ENCODE measurements around the gene MRM3.
"Not testable (repeated sequence)": the region's sequence is repeated elsewhere in the genome, so short reads cannot be mapped to it uniquely, and the experiment has no call there.

MRM3 gene

DNA sequence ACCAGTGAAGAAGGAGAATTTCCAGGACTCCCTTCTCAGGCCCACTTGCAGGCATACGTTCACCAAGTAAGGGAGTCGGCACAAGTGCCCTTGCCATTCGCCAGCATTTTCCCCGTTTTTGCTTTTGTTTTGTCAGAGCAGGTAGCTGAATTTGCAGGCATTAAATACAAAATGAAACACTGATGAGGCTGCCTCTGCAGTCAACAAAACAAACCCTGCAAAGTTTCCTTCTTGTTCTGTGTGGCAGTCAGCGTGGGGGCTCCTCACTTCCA lies 7.9 kb upstream of the MRM3 start:
- no peak overlapping the region for H3K4me3 ChIP-seq (ENCODE audit: low read length)
- H3K4me2 ChIP-seq (ENCODE audit: low read length): no peak overlapping the region
- TF ChIP-seq, protein P1, sequence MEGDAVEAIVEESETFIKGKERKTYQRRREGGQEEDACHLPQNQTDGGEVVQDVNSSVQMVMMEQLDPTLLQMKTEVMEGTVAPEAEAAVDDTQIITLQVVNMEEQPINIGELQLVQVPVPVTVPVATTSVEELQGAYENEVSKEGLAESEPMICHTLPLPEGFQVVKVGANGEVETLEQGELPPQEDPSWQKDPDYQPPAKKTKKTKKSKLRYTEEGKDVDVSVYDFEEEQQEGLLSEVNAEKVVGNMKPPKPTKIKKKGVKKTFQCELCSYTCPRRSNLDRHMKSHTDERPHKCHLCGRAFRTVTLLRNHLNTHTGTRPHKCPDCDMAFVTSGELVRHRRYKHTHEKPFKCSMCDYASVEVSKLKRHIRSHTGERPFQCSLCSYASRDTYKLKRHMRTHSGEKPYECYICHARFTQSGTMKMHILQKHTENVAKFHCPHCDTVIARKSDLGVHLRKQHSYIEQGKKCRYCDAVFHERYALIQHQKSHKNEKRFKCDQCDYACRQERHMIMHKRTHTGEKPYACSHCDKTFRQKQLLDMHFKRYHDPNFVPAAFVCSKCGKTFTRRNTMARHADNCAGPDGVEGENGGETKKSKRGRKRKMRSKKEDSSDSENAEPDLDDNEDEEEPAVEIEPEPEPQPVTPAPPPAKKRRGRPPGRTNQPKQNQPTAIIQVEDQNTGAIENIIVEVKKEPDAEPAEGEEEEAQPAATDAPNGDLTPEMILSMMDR (IDR thresholded peaks at IDR 0.05; ENCODE audit: low read depth, low read length): no peak
- TF ChIP-seq EZH2phosphoT487 (IDR thresholded peaks at IDR 0.05; ENCODE audit: low read depth): no peak
- H2AFZ ChIP-seq (ENCODE audit: low read depth, low read length): no peak overlapping the region
- no peaks in the 10 kb centered on the region for H4K20me1 ChIP-seq (ENCODE audit: insufficient read depth, low read length)
- H3K9ac ChIP-seq (ENCODE audit: low read length): no peak overlapping the region
- H3K79me2 ChIP-seq (ENCODE audit: low read length): no peaks in the 10 kb centered on the region; the same call in 1 of the 2 replicates
- no peaks in the 10 kb centered on the region for H3K27me3 ChIP-seq (ENCODE audit: low read depth, low read length)
- no peak overlapping the region for H3K27ac ChIP-seq (ENCODE audit: low read length)
- peaks cover 38% of the 10 kb centered on the region for H3K36me3 ChIP-seq (replicated peaks; ENCODE audit: low read depth, low read length)
- H3K4me1 ChIP-seq (ENCODE audit: low read length): no peaks in the 10 kb centered on the region
- no peaks in the 10 kb centered on the region for H3K9me3 ChIP-seq (ENCODE audit: insufficient read depth, low read length)

DNA sequence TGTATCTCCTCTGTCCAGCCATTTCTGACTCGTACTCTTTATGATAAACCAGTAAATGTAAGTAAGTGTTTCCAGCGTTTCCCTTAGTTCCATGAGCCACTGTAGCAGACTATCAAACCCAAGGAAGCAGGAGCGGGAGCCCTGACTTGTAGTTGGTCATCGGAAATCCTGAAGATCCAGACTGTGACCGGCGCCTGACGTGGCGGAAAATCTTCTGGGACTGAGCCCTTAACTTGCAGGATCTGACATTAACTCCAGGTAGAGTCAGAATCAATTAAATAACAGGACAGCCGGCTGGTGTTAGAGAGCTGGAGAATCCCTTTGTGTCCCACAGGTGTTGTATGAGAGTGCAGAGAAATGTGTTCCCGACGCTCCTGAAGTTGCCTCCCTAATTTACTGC lies 4.1 kb upstream of the MRM3 start:
- H3K27me3 ChIP-seq (ENCODE audit: low read depth, low read length): no peaks in the 10 kb centered on the region
- peaks cover 35% of the 10 kb centered on the region for H3K79me2 ChIP-seq (ENCODE audit: low read length)
- no peak overlapping the region for H2AFZ ChIP-seq (ENCODE audit: low read depth, low read length)
- H3K36me3 ChIP-seq (replicated peaks; ENCODE audit: low read depth, low read length): peaks cover 19% of the 10 kb centered on the region
- H3K27ac ChIP-seq (ENCODE audit: low read length): no peak overlapping the region
- no peaks in the 10 kb centered on the region for H3K9me3 ChIP-seq (ENCODE audit: insufficient read depth, low read length)
- H3K9ac ChIP-seq (ENCODE audit: low read length): no peak overlapping the region
- H3K4me2 ChIP-seq (ENCODE audit: low read length): no peak overlapping the region
- peaks cover 2% of the 10 kb centered on the region for H3K4me1 ChIP-seq (ENCODE audit: low read length)
- H4K20me1 ChIP-seq (ENCODE audit: insufficient read depth, low read length): no peaks in the 10 kb centered on the region
- no peak for TF ChIP-seq EZH2phosphoT487 (IDR thresholded peaks at IDR 0.05; ENCODE audit: low read depth)
- TF ChIP-seq, protein P1 (IDR thresholded peaks at IDR 0.05; ENCODE audit: low read depth, low read length): no peak
- no peak overlapping the region for H3K4me3 ChIP-seq (ENCODE audit: low read length)

DNA sequence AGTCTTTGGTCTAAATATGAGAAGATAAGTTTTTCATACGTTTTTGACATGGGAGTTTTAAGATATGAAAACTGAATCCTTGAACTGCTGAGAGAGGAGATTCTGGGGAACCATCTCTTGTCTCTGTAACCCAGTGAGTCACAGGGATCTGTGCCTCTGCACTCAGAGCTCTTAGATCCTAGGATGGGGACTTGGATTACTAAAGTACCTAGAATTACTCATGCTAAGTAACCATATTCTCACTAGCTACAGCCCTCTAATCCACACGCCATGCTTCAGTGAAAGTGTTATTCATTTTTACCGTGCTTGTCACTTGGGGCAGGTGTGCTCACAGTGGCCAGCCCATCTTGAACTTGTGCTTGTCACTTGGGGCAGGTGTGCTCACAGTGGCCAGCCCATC lies 2.0 kb downstream of the MRM3 start:
- H3K79me2 ChIP-seq (ENCODE audit: low read length): peaks cover 63% of the 10 kb centered on the region
- H3K4me3 ChIP-seq (ENCODE audit: low read length): no peak overlapping the region
- H3K9ac ChIP-seq (ENCODE audit: low read length): no peak overlapping the region
- H3K4me1 ChIP-seq (ENCODE audit: low read length): peaks cover 12% of the 10 kb centered on the region
- H3K36me3 ChIP-seq (replicated peaks; ENCODE audit: low read depth, low read length): peaks cover 10% of the 10 kb centered on the region
- H3K27me3 ChIP-seq (ENCODE audit: low read depth, low read length): no peaks in the 10 kb centered on the region
- no peak overlapping the region for H3K4me2 ChIP-seq (ENCODE audit: low read length)
- H2AFZ ChIP-seq (ENCODE audit: low read depth, low read length): no peak overlapping the region
- no peaks in the 10 kb centered on the region for H4K20me1 ChIP-seq (ENCODE audit: insufficient read depth, low read length)
- H3K27ac ChIP-seq (ENCODE audit: low read length): no peak overlapping the region
- H3K9me3 ChIP-seq (ENCODE audit: insufficient read depth, low read length): no peaks in the 10 kb centered on the region
- TF ChIP-seq EZH2phosphoT487 (IDR thresholded peaks at IDR 0.05; ENCODE audit: low read depth): no peak
- TF ChIP-seq, protein P1 (IDR thresholded peaks at IDR 0.05; ENCODE audit: low read depth, low read length): no peak

DNA sequence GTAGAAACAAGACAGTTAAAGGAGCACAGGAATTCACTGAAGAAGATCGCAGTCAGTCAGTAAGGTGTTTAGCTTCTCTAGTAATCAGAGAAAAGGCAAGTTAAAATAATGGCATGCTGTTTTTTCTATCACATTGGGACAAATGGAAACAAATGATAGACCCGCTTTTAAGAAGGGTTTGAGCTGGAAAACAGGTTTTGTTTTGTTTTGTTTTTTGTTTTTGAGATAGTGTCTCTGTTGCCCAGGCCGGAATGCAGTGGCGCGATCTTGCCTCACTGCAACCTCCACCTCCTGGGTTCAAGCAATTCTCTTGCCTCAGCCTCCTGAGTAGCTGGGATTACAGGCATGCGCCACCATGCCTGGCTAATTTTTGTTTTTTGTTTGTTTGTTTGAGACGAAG lies 3.7 kb downstream of the MRM3 start:
- not testable (repeated sequence) for H3K27me3 ChIP-seq (ENCODE audit: low read depth, low read length)
- H3K79me2 ChIP-seq (ENCODE audit: low read length): peaks cover 50% of the 10 kb centered on the region

DNA sequence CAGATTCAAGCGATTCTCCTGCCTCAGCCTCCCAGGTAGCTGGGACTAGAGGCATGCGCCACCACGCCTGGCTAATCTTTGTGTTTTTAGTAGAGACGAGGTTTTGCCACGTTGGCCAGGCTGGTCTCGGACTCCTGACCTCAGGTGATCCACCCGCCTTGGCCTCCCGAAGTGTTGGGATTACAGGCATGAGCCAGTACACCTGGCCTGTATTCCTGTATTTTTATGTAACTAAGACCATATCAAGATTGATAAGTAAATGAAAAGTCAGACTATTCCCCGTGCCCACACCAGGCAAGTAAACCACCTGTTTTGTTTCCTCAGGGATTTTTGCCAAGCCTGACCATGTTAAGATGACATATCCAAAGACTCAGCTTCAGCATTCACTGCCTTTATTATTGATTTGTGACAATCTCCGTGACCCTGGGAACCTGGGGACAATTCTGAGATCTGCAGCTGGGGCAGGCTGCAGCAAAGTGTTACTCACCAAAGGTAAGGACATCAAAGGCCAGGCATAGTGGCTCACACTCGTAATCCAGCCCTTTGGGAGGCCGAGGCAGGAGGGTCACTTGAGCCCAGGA lies 5.6 kb downstream of the MRM3 start:
- no peak overlapping the region for H2AFZ ChIP-seq (ENCODE audit: low read depth, low read length)
- H3K4me2 ChIP-seq (ENCODE audit: low read length): no peak overlapping the region
- no peak for TF ChIP-seq EZH2phosphoT487 (IDR thresholded peaks at IDR 0.05; ENCODE audit: low read depth)
- TF ChIP-seq, protein P1 (IDR thresholded peaks at IDR 0.05; ENCODE audit: low read depth, low read length): no peak
- H3K36me3 ChIP-seq (replicated peaks; ENCODE audit: low read depth, low read length): peaks cover 11% of the 10 kb centered on the region
- H3K9me3 ChIP-seq (ENCODE audit: insufficient read depth, low read length): no peaks in the 10 kb centered on the region
- H3K79me2 ChIP-seq (ENCODE audit: low read length): peaks cover 31% of the 10 kb centered on the region
- H3K27ac ChIP-seq (ENCODE audit: low read length): no peak overlapping the region
- H3K9ac ChIP-seq (ENCODE audit: low read length): no peak overlapping the region
- no peak overlapping the region for H3K4me3 ChIP-seq (ENCODE audit: low read length)
- H4K20me1 ChIP-seq (ENCODE audit: insufficient read depth, low read length): no peaks in the 10 kb centered on the region
- no peaks in the 10 kb centered on the region for H3K27me3 ChIP-seq (ENCODE audit: low read depth, low read length)
- peaks cover 12% of the 10 kb centered on the region for H3K4me1 ChIP-seq (ENCODE audit: low read length)

More for the DNA sequence above, 3.7 kb downstream of the MRM3 start:
- not testable (repeated sequence) for H3K4me2 ChIP-seq (ENCODE audit: low read length); H3K27ac ChIP-seq (ENCODE audit: low read length); H3K9ac ChIP-seq (ENCODE audit: low read length); H4K20me1 ChIP-seq (ENCODE audit: insufficient read depth, low read length); H3K9me3 ChIP-seq (ENCODE audit: insufficient read depth, low read length); H3K4me3 ChIP-seq (ENCODE audit: low read length); H2AFZ ChIP-seq (ENCODE audit: low read depth, low read length)
- H3K36me3 ChIP-seq (replicated peaks; ENCODE audit: low read depth, low read length): peaks cover 11% of the 10 kb centered on the region
- H3K4me1 ChIP-seq (ENCODE audit: low read length): peaks cover 12% of the 10 kb centered on the region
